GM10248 (cell line): Measurements from ENCODE around the gene EFNB2.

ENCODE experiments used
- CTCF ChIA-PET: fragments of 300-600 bp; sonication (Branson Sonifier 250); formaldehyde crosslinking; extraction: SDS; loops from one replicate; lab custom pipeline; 2021; ENCODE audit warnings: antibody characterized with exemption; lab: Yijun Ruan, JAX
- POLR2A ChIA-PET: fragments of 350-650 bp; sonication (Branson Sonifier 250); formaldehyde crosslinking; extraction: SDS; loops from one replicate; lab custom pipeline; 2020; ENCODE audit warnings: antibody characterized with exemption; lab: Yijun Ruan, JAX
- DNase-seq: peaks from one replicate; pipeline ENCODE4 v3.0.0; 2012; ENCODE audit errors: extremely low spot score
- CTCF ChIP-seq: IDR thresholded peaks from 2 replicates; pipeline ENCODE4 v1.5.1; 2012; ENCODE audit warnings: mild to moderate bottlenecking, low read depth; ENCODE audit errors: extremely low read depth, missing control alignments, control extremely low read depth

EFNB2 gene

GRCh38 chr13:106514928-106515634, 20.4 kb downstream of the EFNB2 start:
- TF ChIP-seq CTCF: no peak
- no peak for DNase-seq
- POLR2A ChIA-PET: no interaction called here
- CTCF ChIA-PET: interaction anchor here (1.0 to 1.8 kb wide), 5 partner anchors 9 to 424 kb away, joined by 3 to 6 read pairs (median 4); partner anchors contain the start of gene EFNB2

- TF ChIP-seq CTCF: no peak
- POLR2A ChIA-PET: no interaction called here
- CTCF ChIA-PET: interaction anchor here (0.7 to 1.1 kb wide), 2 partner anchors 9 to 17 kb away, joined by 3 to 4 read pairs; no protein-coding TSS in a partner anchor
- no peak for DNase-seq
Measured at GRCh38 chr13:106513025-106513983, 22.2 kb downstream of the EFNB2 start.

- ChIA-PET CTCF (interaction anchor here (0.9 to 1.6 kb wide), 4 partner anchors 13 to 113 kb away, joined by 3 to 4 read pairs (median 3); no protein-coding TSS in a partner anchor), POLR2A (no interaction called here)
- no peak for DNase-seq
- TF ChIP-seq CTCF: no peak
Measured at GRCh38 chr13:106507560-106508274, 27.7 kb downstream of the EFNB2 start.

GRCh38 chr13:106506286-106506685, 29.2 kb downstream of the EFNB2 start:
- ChIA-PET CTCF (interaction anchor here (1.2 to 1.5 kb wide), 2 partner anchors 9 to 17 kb away, joined by 3 to 4 read pairs; no protein-coding TSS in a partner anchor), POLR2A (no interaction called here)
- no peak for TF ChIP-seq CTCF
- DNase-seq: no peak

GRCh38 chr13:106505732-106506131, 29.7 kb downstream of the EFNB2 start:
- no peak for TF ChIP-seq CTCF
- CTCF ChIA-PET: interaction anchor here (1.2 to 1.6 kb wide), 2 partner anchors 9 to 31 kb away, joined by 4 read pairs; no protein-coding TSS in a partner anchor
- POLR2A ChIA-PET: no interaction called here
- no peak for DNase-seq
